ENCODE measurements around the gene SUMO2.

GRCh38 chr17:75225016-75225415 lies 42.3 kb upstream of the SUMO2 start:
- TF ChIP-seq EZH2 (IDR thresholded peaks at IDR 0.05; ENCODE audit: borderline replicate concordance), result no peak
- TF ChIP-seq CTCF (IDR thresholded peaks at IDR 0.05; ENCODE audit: poor library complexity), result no peak

Measured in hepatocyte (in vitro differentiated cells).